Gastroesophageal sphincter (tissue), 3 donors: ENCODE data around the gene THAP4.
A peak's percentile ranks its signal among the peaks of the same experiment; 100 is the strongest.

Source experiments
- EP300 ChIP-seq: sonication (generic); formaldehyde crosslinking; IDR thresholded peaks from one replicate; pipeline ENCODE4 v1.6.1; 2017; ENCODE audit warnings: antibody characterized with exemption, mild to moderate bottlenecking
- POLR2A ChIP-seq, 2 donors: fragments of 450-650 bp; IDR thresholded peaks; one replicate each; pipeline ENCODE4 v1.6.1; 2017; ENCODE audit warnings: antibody characterized with exemption in 2 of 2, mild to moderate bottlenecking in 2 of 2, moderate library complexity in 1 of 2
- POLR2AphosphoS5 ChIP-seq: sonication (generic); formaldehyde crosslinking; IDR thresholded peaks from one replicate; pipeline ENCODE4 v1.6.1; 2017; ENCODE audit warnings: antibody characterized with exemption
- TF ChIP-seq, protein P1 (sequence below), 4 experiments: fragments of 200-600 bp in 2 of 4; fragments of 450-650 bp in 2 of 4; sonication (generic) in 1 of 4; IDR thresholded peaks; one replicate each; pipeline ENCODE4 v1.5.1; 2017 to 2019; ENCODE audit warnings: antibody characterized with exemption in 4 of 4, mild to moderate bottlenecking in 2 of 4, moderate library complexity in 2 of 4

DNA sequence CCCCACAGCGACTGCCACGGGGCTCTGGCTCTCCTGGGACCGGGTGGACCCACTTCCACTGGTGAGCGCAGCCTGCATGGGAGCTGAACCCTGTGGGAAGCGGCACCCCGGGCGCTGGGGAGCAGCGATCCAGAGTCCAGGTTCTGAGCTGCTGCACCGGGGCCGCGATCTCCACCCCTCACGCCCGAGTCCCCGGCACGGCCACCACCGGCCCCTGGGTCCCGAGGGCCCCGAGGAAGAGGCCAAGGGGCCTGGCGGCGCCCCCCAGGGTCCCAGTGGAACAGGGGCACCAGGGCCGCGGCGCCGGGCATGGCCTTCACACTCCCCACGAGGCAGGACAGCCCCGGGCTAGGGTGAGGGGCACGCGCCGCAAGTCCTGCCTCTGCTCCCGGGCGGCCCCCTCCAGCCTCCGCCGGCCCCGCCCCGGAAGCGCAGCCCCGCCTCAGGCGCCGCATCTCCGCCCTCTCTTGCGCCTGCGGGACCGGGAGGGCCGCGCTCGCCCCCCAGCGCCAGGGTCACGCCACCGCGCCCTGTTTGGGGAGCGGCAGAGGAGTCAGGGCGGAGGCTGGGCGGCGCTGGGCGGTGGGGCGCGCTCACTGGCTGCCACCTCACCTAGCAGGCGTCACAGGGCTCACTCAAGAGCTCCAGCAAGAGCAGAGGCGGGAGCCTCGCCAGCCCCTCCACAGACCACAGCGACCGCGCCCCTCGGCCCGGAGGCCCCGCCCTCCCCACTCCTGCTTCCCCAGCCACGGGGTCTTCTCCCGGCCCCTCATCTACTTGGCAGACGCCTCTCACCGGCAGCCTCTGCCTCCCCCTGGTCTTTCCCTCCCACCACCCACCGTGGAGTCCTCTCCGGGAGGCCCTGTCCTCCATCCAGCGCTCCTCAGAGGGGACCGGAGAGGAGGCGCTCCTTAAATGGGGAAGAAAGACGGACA, 26.8 kb downstream of the THAP4 start:
- TF ChIP-seq, protein P1, sequence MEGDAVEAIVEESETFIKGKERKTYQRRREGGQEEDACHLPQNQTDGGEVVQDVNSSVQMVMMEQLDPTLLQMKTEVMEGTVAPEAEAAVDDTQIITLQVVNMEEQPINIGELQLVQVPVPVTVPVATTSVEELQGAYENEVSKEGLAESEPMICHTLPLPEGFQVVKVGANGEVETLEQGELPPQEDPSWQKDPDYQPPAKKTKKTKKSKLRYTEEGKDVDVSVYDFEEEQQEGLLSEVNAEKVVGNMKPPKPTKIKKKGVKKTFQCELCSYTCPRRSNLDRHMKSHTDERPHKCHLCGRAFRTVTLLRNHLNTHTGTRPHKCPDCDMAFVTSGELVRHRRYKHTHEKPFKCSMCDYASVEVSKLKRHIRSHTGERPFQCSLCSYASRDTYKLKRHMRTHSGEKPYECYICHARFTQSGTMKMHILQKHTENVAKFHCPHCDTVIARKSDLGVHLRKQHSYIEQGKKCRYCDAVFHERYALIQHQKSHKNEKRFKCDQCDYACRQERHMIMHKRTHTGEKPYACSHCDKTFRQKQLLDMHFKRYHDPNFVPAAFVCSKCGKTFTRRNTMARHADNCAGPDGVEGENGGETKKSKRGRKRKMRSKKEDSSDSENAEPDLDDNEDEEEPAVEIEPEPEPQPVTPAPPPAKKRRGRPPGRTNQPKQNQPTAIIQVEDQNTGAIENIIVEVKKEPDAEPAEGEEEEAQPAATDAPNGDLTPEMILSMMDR (IDR thresholded peaks at IDR 0.05) = peak in 3 of 4 experiments; percentile 66 to 87 (median 69)
- peak; percentile 24 to 39 for TF ChIP-seq POLR2A (IDR thresholded peaks at IDR 0.05)
- TF ChIP-seq EP300 = no peak
- TF ChIP-seq POLR2AphosphoS5 = peak; percentile 37
